MM.1S (cell line): ENCODE measurements around the gene DMWD.

ENCODE experiments used
- DNase-seq: peaks from one replicate; pipeline ENCODE4 v3.0.0-alpha.2; 2015
- H2AFZ ChIP-seq: fragments of 300-600 bp; sonication (generic); 2 replicates; pipeline ENCODE4 v1.6.0; 2016; ENCODE audit warnings: antibody characterized with exemption, low read length
- H3F3A ChIP-seq: fragments of 300-600 bp; sonication (generic); 2 replicates; pipeline ENCODE4 v1.6.1; 2016; ENCODE audit warnings: mild to moderate bottlenecking, antibody characterized with exemption, low read length, moderate library complexity, mixed read lengths; ENCODE audit not compliant: insufficient read depth
- H3K27ac ChIP-seq: fragments of 300-600 bp; sonication (generic); 2 replicates; pipeline ENCODE4 v1.5.1; 2016; ENCODE audit warnings: mild to moderate bottlenecking, low read length
- H3K27me3 ChIP-seq: fragments of 300-600 bp; sonication (generic); replicated peaks from 2 replicates; pipeline ENCODE4 v1.6.0; 2016; ENCODE audit warnings: low read length; ENCODE audit not compliant: insufficient read depth
- H3K36me3 ChIP-seq: fragments of 300-600 bp; sonication (generic); replicated peaks from 2 replicates; pipeline ENCODE4 v1.6.1; 2016; ENCODE audit warnings: mild to moderate bottlenecking, low read length, mixed read lengths; ENCODE audit not compliant: insufficient read depth
- H3K4me1 ChIP-seq: fragments of 300-600 bp; sonication (generic); 2 replicates; pipeline ENCODE4 v1.6.1; 2016; ENCODE audit warnings: low read length, mixed read lengths
- H3K4me2 ChIP-seq: fragments of 300-600 bp; sonication (generic); 2 replicates; pipeline ENCODE4 v1.6.0; 2016; ENCODE audit warnings: low read depth, low read length
- H3K4me3 ChIP-seq: fragments of 300-600 bp; sonication (generic); 2 replicates; pipeline ENCODE4 v1.5.1; 2016; ENCODE audit warnings: low read length, mixed read lengths
- H3K79me2 ChIP-seq: fragments of 300-600 bp; sonication (generic); 2 replicates; pipeline ENCODE4 v1.6.1; 2016; ENCODE audit warnings: mixed run types, low read length, mixed read lengths
- H3K9ac ChIP-seq: fragments of 300-600 bp; sonication (generic); 2 replicates; pipeline ENCODE4 v1.6.1; 2016; ENCODE audit warnings: low read length, mixed read lengths
- H3K9me2 ChIP-seq: fragments of 300-600 bp; sonication (generic); replicated peaks from 2 replicates; pipeline ENCODE4 v1.6.1; 2016; ENCODE audit warnings: mild to moderate bottlenecking, low read length, mixed read lengths; ENCODE audit not compliant: insufficient read depth
- H3K9me3 ChIP-seq: fragments of 300-600 bp; sonication (generic); replicated peaks from 2 replicates; pipeline ENCODE4 v1.6.1; 2016; ENCODE audit warnings: mild to moderate bottlenecking, low read length, mixed read lengths; ENCODE audit not compliant: insufficient read depth
- H4K20me1 ChIP-seq: fragments of 300-600 bp; sonication (generic); 2 replicates; pipeline ENCODE4 v1.6.1; 2016; ENCODE audit warnings: mild to moderate bottlenecking, low read length, moderate library complexity, mixed read lengths; ENCODE audit not compliant: insufficient read depth
- CTCF ChIP-seq: fragments of 300-600 bp; sonication (generic); IDR thresholded peaks from 2 replicates; pipeline ENCODE4 v1.5.1; 2016; ENCODE audit warnings: antibody characterized with exemption, low read length, mixed read lengths
- EZH2 ChIP-seq: fragments of 300-600 bp; sonication (generic); optimal IDR thresholded peaks from 2 replicates; pipeline ENCODE3; 2017; ENCODE audit warnings: low read depth, mild to moderate bottlenecking, antibody characterized with exemption, low read length, mixed read lengths
- EZH2phosphoT487 ChIP-seq: fragments of 300-600 bp; sonication (generic); IDR thresholded peaks from 2 replicates; pipeline ENCODE4 v1.6.1; 2018; ENCODE audit warnings: antibody characterized with exemption, low read length

Gene DMWD

DNA sequence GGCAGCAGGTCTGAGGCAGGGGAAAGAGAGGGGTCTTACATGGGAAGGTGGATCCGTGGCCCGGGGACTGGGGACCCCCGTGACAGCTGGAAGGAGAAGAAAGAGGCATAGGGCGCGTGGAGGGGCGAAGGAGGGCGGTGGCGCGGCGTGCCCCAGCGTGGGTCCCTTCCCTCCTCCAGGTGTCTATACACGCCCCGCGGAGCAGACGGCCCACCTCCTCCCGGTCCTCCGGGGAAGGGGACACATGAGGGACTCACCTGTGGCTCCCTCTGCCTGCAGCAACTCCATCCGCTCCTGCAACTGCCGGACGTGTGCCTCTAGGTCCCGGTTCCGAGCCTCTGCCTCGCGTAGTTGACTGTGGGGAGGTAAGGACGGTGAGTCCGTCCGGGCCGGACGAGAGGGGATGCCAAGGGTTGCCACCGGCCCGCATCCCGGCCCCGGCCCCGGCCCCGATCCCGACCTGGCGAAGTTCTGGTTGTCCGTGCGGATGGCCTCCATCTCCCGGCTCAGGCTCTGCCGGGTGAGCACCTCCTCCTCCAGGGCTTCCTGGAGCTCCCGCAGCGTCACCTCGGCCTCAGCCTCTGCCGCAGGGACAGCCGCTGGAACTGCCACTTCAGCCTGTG is 21.2 kb downstream of the DMWD start:
- Histone ChIP-seq H4K20me1 (no peaks in the 10 kb centered on the region), H3K36me3 (no peaks in the 10 kb centered on the region), H2AFZ (no peak overlapping the region), H3K9ac (no peak overlapping the region; the same call in 1 of the 2 replicates), H3K79me2 (no peaks in the 10 kb centered on the region), H3K9me3 (no peaks in the 10 kb centered on the region), H3K4me3 (peak overlapping the region; percentile 59), H3F3A (peaks cover 14% of the 10 kb centered on the region), H3K27ac (no peak overlapping the region), H3K4me1 (peaks cover 5% of the 10 kb centered on the region), H3K9me2 (no peaks in the 10 kb centered on the region), H3K27me3 (peaks cover 13% of the 10 kb centered on the region; the same call in 1 of the 2 replicates), H3K4me2 (peak overlapping the region; percentile 96; the same call in 1 of the 2 replicates)
- no peak for DNase-seq
- TF ChIP-seq CTCF (no peak), EZH2phosphoT487 (no peak)

- H3K27me3 ChIP-seq, result peaks cover 13% of the 10 kb centered on the region; the same call in 1 of the 2 replicates
- H3K4me2 ChIP-seq, result peak overlapping the region; percentile 96
- peaks cover 14% of the 10 kb centered on the region for H3F3A ChIP-seq
- peak; percentile 88 for TF ChIP-seq CTCF
- no peak for TF ChIP-seq EZH2
- no peak for TF ChIP-seq EZH2phosphoT487
- no peaks in the 10 kb centered on the region for H3K9me2 ChIP-seq
- no peaks in the 10 kb centered on the region for H3K9me3 ChIP-seq
- H4K20me1 ChIP-seq, result no peaks in the 10 kb centered on the region
- H3K79me2 ChIP-seq, result no peaks in the 10 kb centered on the region
- H3K27ac ChIP-seq, result peak overlapping the region; percentile 76; the same call in 1 of the 2 replicates
- peak overlapping the region; percentile 83 for H2AFZ ChIP-seq
- peak; percentile 97 for DNase-seq
- peaks cover 5% of the 10 kb centered on the region for H3K4me1 ChIP-seq
- H3K4me3 ChIP-seq, result peak overlapping the region; percentile 67
- no peaks in the 10 kb centered on the region for H3K36me3 ChIP-seq
- peak overlapping the region; percentile 64 for H3K9ac ChIP-seq
Observed at GRCh38 chr19:45770192-45771101, 22.2 kb downstream of the DMWD start.

DNA sequence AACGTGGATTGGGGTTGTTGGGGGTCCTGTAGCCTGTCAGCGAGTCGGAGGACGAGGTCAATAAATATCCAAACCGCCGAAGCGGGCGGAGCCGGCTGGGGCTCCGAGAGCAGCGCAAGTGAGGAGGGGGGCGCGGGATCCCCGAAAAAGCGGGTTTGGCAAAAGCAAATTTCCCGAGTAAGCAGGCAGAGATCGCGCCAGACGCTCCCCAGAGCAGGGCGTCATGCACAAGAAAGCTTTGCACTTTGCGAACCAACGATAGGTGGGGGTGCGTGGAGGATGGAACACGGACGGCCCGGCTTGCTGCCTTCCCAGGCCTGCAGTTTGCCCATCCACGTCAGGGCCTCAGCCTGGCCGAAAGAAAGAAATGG is 22.8 kb downstream of the DMWD start:
- H3K36me3 ChIP-seq, result no peaks in the 10 kb centered on the region
- peak overlapping the region; percentile 64; the same call in 1 of the 2 replicates for H3K9ac ChIP-seq
- peak; percentile 44 for DNase-seq
- H4K20me1 ChIP-seq, result no peaks in the 10 kb centered on the region
- peak overlapping the region; percentile 67 for H3K4me3 ChIP-seq
- peaks cover 13% of the 10 kb centered on the region; the same call in 1 of the 2 replicates for H3K27me3 ChIP-seq
- H3K4me2 ChIP-seq, result peak overlapping the region; percentile 96
- H3F3A ChIP-seq, result peaks cover 14% of the 10 kb centered on the region
- H3K4me1 ChIP-seq, result peaks cover 5% of the 10 kb centered on the region
- H3K9me2 ChIP-seq, result no peaks in the 10 kb centered on the region
- no peaks in the 10 kb centered on the region for H3K79me2 ChIP-seq
- TF ChIP-seq EZH2 (no peak), EZH2phosphoT487 (no peak), CTCF (no peak)
- H2AFZ ChIP-seq, result peak overlapping the region; percentile 83
- peak overlapping the region; percentile 76; the same call in 1 of the 2 replicates for H3K27ac ChIP-seq
- H3K9me3 ChIP-seq, result no peaks in the 10 kb centered on the region
